ENCODE data around the gene CPHXL2. TPM values are rescaled to one million over a fixed set of nuclear protein-coding genes. Genes with fewer than 3 reads are reported as not detected.
A peak's percentile ranks its signal among the peaks of the same experiment; 100 is the strongest.

CPHXL2 gene
- not detected in 2 replicates for total RNA-seq

- Histone ChIP-seq H3K36me3 (ENCODE audit: control insufficient read depth, insufficient read depth, low read length) (no peaks in the 10 kb centered on the region), H3K27me3 (ENCODE audit: control insufficient read depth, insufficient read depth, low read length) (no peaks in the 10 kb centered on the region), H3K4me3 (ENCODE audit: low read depth, low read length) (no peak within 1 kb of the TSS)
- FAIRE-seq (no peak), DNase-seq (ENCODE audit: low read depth) (no peak)
- no peak for TF ChIP-seq CTCF (IDR thresholded peaks at IDR 0.05; ENCODE audit: insufficient read depth, low read length, severe bottlenecking)
These were observed at the start of gene CPHXL2 for GRCh38 chr16:75676909-75677308. Gene CPHXL2 (minus strand): TSS chr16:75677009. CDS start chr16:75676999, 10 bp downstream.

GRCh38 chr16:75726390-75726789, 49.6 kb upstream of the CPHXL2 start, which contains the start of gene CPHXL:
Gene CPHXL (minus strand): TSS chr16:75726490. CDS start chr16:75726442, 48 bp downstream.
- DNase-seq (ENCODE audit: low read depth) (no peak), FAIRE-seq (no peak)
- H3K4me3 ChIP-seq (ENCODE audit: low read depth, low read length) = no peak within 1 kb of the TSS
- H3K27me3 ChIP-seq (ENCODE audit: control insufficient read depth, insufficient read depth, low read length) = no peaks in the 10 kb centered on the region
- H3K36me3 ChIP-seq (ENCODE audit: control insufficient read depth, insufficient read depth, low read length) = no peaks in the 10 kb centered on the region
- no peak for TF ChIP-seq CTCF (IDR thresholded peaks at IDR 0.05; ENCODE audit: insufficient read depth, low read length, severe bottlenecking)

- Histone ChIP-seq H3K36me3 (ENCODE audit: control insufficient read depth, insufficient read depth, low read length) (no peaks in the 10 kb centered on the region), H3K27me3 (ENCODE audit: control insufficient read depth, insufficient read depth, low read length) (no peaks in the 10 kb centered on the region), H3K4me3 (ENCODE audit: low read depth, low read length) (no peak overlapping the region)
- TF ChIP-seq CTCF (IDR thresholded peaks at IDR 0.05; ENCODE audit: insufficient read depth, low read length, severe bottlenecking) = no peak
- DNase-seq (ENCODE audit: low read depth) (no peak), FAIRE-seq (no peak)
These were observed 41.6 kb upstream of the CPHXL2 start for GRCh38 chr16:75718452-75718851.

- Histone ChIP-seq H3K36me3 (ENCODE audit: control insufficient read depth, insufficient read depth, low read length) (no peaks in the 10 kb centered on the region), H3K4me3 (ENCODE audit: low read depth, low read length) (no peak overlapping the region), H3K27me3 (ENCODE audit: control insufficient read depth, insufficient read depth, low read length) (no peaks in the 10 kb centered on the region)
- TF ChIP-seq CTCF (IDR thresholded peaks at IDR 0.05; ENCODE audit: insufficient read depth, low read length, severe bottlenecking) = no peak
- no peak for DNase-seq (ENCODE audit: low read depth)
- FAIRE-seq = no peak
These were observed 37.9 kb upstream of the CPHXL2 start for GRCh38 chr16:75714661-75715060.

- TF ChIP-seq CTCF (IDR thresholded peaks at IDR 0.05; ENCODE audit: insufficient read depth, low read length, severe bottlenecking) = no peak
- H3K27me3 ChIP-seq (ENCODE audit: control insufficient read depth, insufficient read depth, low read length) = no peaks in the 10 kb centered on the region
- FAIRE-seq (no peak), DNase-seq (ENCODE audit: low read depth) (no peak)
- H3K4me3 ChIP-seq (ENCODE audit: low read depth, low read length) = no peak overlapping the region
- no peaks in the 10 kb centered on the region for H3K36me3 ChIP-seq (ENCODE audit: control insufficient read depth, insufficient read depth, low read length)
These were observed 33.5 kb upstream of the CPHXL2 start for GRCh38 chr16:75710344-75710743.

GRCh38 chr16:75703306-75703705, 26.5 kb upstream of the CPHXL2 start:
- H3K4me3 ChIP-seq (ENCODE audit: low read depth, low read length) = no peak overlapping the region

More at GRCh38 chr16:75703306-75703705, 26.5 kb upstream of the CPHXL2 start:
- TF ChIP-seq CTCF (IDR thresholded peaks at IDR 0.05; ENCODE audit: insufficient read depth, low read length, severe bottlenecking) = no peak
- H3K27me3 ChIP-seq (ENCODE audit: control insufficient read depth, insufficient read depth, low read length) = no peaks in the 10 kb centered on the region
- DNase-seq (ENCODE audit: low read depth) (peak; percentile 11), FAIRE-seq (no peak)
- no peaks in the 10 kb centered on the region for H3K36me3 ChIP-seq (ENCODE audit: control insufficient read depth, insufficient read depth, low read length)

Data from bronchial epithelial cell (primary cell).